Smooth muscle cell (in vitro differentiated cells): ENCODE data around the gene USP6NL. TPM values are rescaled to one million over a fixed set of nuclear protein-coding genes. Genes with fewer than 3 reads are reported as not detected.

Source experiments
- DNase-seq: peaks from one replicate; lab custom pipeline; 2025; ENCODE audit not compliant: unreplicated experiment; lab: John Stamatoyannopoulos, UW
- H2AFZ ChIP-seq: fragments of 200-600 bp; sonication (generic); 2 replicates; pipeline ENCODE4 v1.6.0; 2016; ENCODE audit warnings: antibody characterized with exemption, low read depth, mild to moderate bottlenecking
- H3F3A ChIP-seq: fragments of 200-600 bp; sonication (generic); 2 replicates; pipeline ENCODE4 v1.6.0; 2017; ENCODE audit warnings: antibody characterized with exemption, low read depth
- H3K27ac ChIP-seq: fragments of 200-600 bp; sonication (generic); 2 replicates; pipeline ENCODE4 v1.5.1; 2016; ENCODE audit warnings: low read depth, mild to moderate bottlenecking
- H3K27me3 ChIP-seq: fragments of 200-600 bp; sonication (generic); 2 replicates; pipeline ENCODE4 v1.6.1; 2016; ENCODE audit warnings: low read depth, mild to moderate bottlenecking
- H3K36me3 ChIP-seq: fragments of 200-600 bp; sonication (generic); 2 replicates; pipeline ENCODE4 v1.5.1; 2016; ENCODE audit warnings: low read depth
- H3K4me1 ChIP-seq: fragments of 200-600 bp; sonication (generic); 2 replicates; pipeline ENCODE4 v1.5.1; 2016; ENCODE audit warnings: low read depth
- H3K4me2 ChIP-seq: fragments of 200-600 bp; sonication (generic); 2 replicates; pipeline ENCODE4 v1.6.0; 2016; ENCODE audit warnings: mild to moderate bottlenecking
- H3K4me3 ChIP-seq: fragments of 200-600 bp; sonication (generic); 2 replicates; pipeline ENCODE4 v1.5.1; 2016; ENCODE audit warnings: mild to moderate bottlenecking
- H3K79me2 ChIP-seq: fragments of 200-600 bp; sonication (generic); 2 replicates; pipeline ENCODE4 v1.6.0; 2016; ENCODE audit warnings: low read depth, mild to moderate bottlenecking
- H3K9ac ChIP-seq: fragments of 200-600 bp; sonication (generic); 2 replicates; pipeline ENCODE4 v1.6.0; 2016; ENCODE audit warnings: low read depth
- H3K9me3 ChIP-seq: fragments of 200-600 bp; sonication (generic); replicated peaks from 2 replicates; pipeline ENCODE4 v1.5.1; 2016; ENCODE audit warnings: low read depth
- H4K20me1 ChIP-seq: fragments of 200-600 bp; sonication (generic); 2 replicates; pipeline ENCODE4 v1.6.0; 2016; ENCODE audit warnings: low read depth
- WGBS: methylation state at CpG from one replicate; pipeline ENCODE4 v1.1.7; 2016; ENCODE audit warnings: low lambda C conversion rate; 5-methylcytosine and 5-hydroxymethylcytosine counted together
- polyA plus RNA-seq: library from polyadenylated mRNA; unstranded; fragments of >200 nt; fragmentation: Nextera tagmentation; extraction: Ambion mirVana; gene quantifications from 2 replicates; pipeline ENCODE4 v1.2.1, GENCODE V29; 2016
- total RNA-seq: library from RNA; depleted of rRNA; stranded (reverse); fragments of >200 nt; gene quantifications from 2 replicates; pipeline ENCODE4 v1.2.3, GENCODE V29; 2014
- TF ChIP-seq, protein P1 (sequence below): fragments of 200-600 bp; sonication (generic); IDR thresholded peaks from 2 replicates; pipeline ENCODE4 v1.5.1; 2017; ENCODE audit warnings: borderline replicate concordance, mild to moderate bottlenecking, antibody characterized with exemption; ENCODE audit not compliant: insufficient read depth, poor library complexity, severe bottlenecking

USP6NL gene
- total and polyA plus RNA-seq, 2 experiments from 2014 or later: 12.0 to 32.8 TPM

DNA sequence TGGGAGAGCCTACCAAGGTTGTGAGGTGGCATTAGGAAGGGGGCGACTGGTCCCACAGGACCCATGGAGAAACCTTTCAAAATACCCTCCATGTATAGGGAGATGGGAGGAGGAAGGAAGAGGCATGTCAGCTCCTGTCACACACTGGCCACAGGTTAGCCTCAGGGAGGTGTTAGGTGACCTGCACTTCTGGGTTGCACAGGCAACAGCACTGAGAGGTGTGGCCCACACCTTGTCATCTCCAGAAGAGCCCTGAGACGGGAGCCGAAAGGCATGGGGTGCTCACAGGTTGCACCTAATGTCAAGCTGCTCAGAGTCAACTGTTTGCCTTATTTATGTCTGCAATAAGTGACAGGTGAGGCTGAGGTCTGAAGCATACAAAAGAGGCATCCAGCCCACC is 14.6 kb upstream of the USP6NL start:
- H3K27me3 ChIP-seq: no peaks in the 10 kb centered on the region
- H3F3A ChIP-seq: no peaks in the 10 kb centered on the region
- H2AFZ ChIP-seq: no peak overlapping the region
- H3K27ac ChIP-seq: no peak overlapping the region
- H3K36me3 ChIP-seq: no peaks in the 10 kb centered on the region
- no peaks in the 10 kb centered on the region for H3K9me3 ChIP-seq
- no peak for DNase-seq
- H3K4me1 ChIP-seq: no peaks in the 10 kb centered on the region
- H3K4me3 ChIP-seq: no peak overlapping the region
- TF ChIP-seq, protein P1, sequence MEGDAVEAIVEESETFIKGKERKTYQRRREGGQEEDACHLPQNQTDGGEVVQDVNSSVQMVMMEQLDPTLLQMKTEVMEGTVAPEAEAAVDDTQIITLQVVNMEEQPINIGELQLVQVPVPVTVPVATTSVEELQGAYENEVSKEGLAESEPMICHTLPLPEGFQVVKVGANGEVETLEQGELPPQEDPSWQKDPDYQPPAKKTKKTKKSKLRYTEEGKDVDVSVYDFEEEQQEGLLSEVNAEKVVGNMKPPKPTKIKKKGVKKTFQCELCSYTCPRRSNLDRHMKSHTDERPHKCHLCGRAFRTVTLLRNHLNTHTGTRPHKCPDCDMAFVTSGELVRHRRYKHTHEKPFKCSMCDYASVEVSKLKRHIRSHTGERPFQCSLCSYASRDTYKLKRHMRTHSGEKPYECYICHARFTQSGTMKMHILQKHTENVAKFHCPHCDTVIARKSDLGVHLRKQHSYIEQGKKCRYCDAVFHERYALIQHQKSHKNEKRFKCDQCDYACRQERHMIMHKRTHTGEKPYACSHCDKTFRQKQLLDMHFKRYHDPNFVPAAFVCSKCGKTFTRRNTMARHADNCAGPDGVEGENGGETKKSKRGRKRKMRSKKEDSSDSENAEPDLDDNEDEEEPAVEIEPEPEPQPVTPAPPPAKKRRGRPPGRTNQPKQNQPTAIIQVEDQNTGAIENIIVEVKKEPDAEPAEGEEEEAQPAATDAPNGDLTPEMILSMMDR: no peak
- H3K9ac ChIP-seq: no peak overlapping the region
- H4K20me1 ChIP-seq: no peaks in the 10 kb centered on the region
- 85% methylated on average over 3 of the region's 3 CpGs for WGBS
- H3K4me2 ChIP-seq: no peak overlapping the region
- H3K79me2 ChIP-seq: no peaks in the 10 kb centered on the region

DNA sequence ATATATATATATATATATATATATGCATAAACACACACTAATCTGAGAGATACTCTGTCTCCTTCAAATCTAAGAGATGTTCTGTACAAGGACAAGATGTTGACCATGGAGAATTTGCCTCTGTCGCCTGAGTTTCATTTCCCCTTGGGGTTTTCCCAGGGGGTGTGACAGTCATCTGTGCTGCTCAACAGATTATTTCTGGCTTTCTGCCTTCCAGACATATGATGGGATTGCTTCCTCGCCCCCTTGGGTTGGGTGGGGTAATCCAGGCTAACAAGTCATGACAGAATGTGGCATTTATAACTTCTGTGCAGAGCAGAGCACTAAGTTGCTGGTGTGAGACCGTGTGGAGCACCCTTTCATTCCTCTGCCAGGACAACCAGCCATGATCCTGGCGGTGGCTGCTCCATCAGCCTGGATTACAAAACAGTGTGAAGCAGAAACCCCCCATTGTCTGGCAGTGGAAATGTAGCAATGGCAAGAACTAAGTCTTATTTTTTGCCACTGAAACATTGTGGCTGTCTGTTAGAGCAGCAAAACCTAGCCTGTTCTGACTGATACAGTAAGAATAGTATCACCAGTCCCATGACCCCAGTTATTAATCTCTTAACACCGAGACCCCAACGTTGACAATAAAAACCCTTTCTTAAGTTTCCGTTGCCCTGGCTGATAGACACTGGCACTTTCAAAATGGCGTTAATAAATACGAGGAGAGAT is 13.7 kb upstream of the USP6NL start:
- no peak overlapping the region for H3K4me2 ChIP-seq

DNA sequence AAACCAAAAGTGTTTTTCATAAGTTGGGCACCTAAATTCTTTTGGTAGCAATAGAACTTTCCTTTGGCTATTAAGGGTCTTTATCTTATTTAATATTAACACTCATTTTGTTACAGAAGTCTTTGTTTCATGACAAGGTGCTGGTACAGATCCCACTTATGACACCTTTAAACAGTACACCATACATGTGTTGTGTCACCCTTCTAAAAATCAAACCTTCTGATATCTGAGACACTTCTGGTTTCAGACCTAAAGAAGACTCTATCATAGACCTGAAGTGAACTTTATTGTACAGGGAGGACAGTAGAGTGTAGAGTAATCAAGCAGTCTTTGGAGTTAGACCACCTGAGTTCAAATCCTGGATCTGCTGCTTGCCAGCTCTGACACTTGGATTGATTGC is 5.8 kb upstream of the USP6NL start:
- Histone ChIP-seq H3K36me3 (no peaks in the 10 kb centered on the region), H3K4me2 (no peak overlapping the region), H3K9ac (no peak overlapping the region), H3K79me2 (no peaks in the 10 kb centered on the region), H3K27me3 (no peaks in the 10 kb centered on the region), H3K9me3 (no peaks in the 10 kb centered on the region), H3K27ac (no peak overlapping the region), H2AFZ (no peak overlapping the region), H3K4me1 (no peaks in the 10 kb centered on the region), H4K20me1 (no peaks in the 10 kb centered on the region), H3K4me3 (no peak overlapping the region), H3F3A (peaks cover 10% of the 10 kb centered on the region)
- DNase-seq: no peak
- TF ChIP-seq, protein P1: no peak

More for the DNA sequence above, 13.7 kb upstream of the USP6NL start:
- Histone ChIP-seq H3K9me3 (no peaks in the 10 kb centered on the region), H2AFZ (no peak overlapping the region), H3K4me3 (no peak overlapping the region), H3K27me3 (no peaks in the 10 kb centered on the region), H3K79me2 (no peaks in the 10 kb centered on the region), H3K27ac (no peak overlapping the region), H3K9ac (no peak overlapping the region), H4K20me1 (no peaks in the 10 kb centered on the region), H3F3A (no peaks in the 10 kb centered on the region), H3K36me3 (no peaks in the 10 kb centered on the region), H3K4me1 (no peaks in the 10 kb centered on the region)
- WGBS: 82% methylated on average over 9 of the region's 9 CpGs
- TF ChIP-seq, protein P1: no peak
- no peak for DNase-seq

DNA sequence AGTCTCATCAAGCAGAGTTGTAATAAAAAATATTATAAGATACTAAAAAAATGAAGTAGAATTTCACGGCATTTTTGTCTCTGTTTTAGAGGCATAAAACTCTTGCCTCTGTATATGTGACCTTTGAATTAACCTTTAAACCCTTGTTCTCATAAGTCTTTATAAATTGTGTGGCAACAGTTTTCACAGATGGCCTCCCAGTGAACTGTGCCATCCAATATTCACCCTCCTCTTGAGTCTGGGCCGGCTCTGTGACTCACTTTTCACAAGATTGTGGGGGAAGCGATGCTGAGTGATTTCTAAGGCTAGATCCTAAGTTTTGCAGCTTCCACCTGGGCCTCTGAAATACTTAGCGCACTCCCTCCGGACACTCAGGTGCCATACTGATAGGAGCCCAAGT is 4.6 kb upstream of the USP6NL start:
- Histone ChIP-seq H3K9ac (no peak overlapping the region), H3K4me1 (no peaks in the 10 kb centered on the region), H3K36me3 (no peaks in the 10 kb centered on the region), H3K27me3 (no peaks in the 10 kb centered on the region), H3K4me2 (no peak overlapping the region), H3F3A (peaks cover 15% of the 10 kb centered on the region), H2AFZ (no peak overlapping the region), H4K20me1 (no peaks in the 10 kb centered on the region), H3K27ac (no peak overlapping the region), H3K79me2 (no peaks in the 10 kb centered on the region), H3K9me3 (no peaks in the 10 kb centered on the region), H3K4me3 (no peak overlapping the region)
- WGBS: 77% methylated on average over 5 of the region's 5 CpGs
- TF ChIP-seq, protein P1: no peak
- DNase-seq: no peak
